ENCODE data around the gene KBTBD12. TPM values are rescaled to one million over a fixed set of nuclear protein-coding genes. Genes with fewer than 3 reads are reported as not detected.

KBTBD12 gene
- total and polyA plus RNA-seq, 3 experiments from 2014 or later: not detected

DNA sequence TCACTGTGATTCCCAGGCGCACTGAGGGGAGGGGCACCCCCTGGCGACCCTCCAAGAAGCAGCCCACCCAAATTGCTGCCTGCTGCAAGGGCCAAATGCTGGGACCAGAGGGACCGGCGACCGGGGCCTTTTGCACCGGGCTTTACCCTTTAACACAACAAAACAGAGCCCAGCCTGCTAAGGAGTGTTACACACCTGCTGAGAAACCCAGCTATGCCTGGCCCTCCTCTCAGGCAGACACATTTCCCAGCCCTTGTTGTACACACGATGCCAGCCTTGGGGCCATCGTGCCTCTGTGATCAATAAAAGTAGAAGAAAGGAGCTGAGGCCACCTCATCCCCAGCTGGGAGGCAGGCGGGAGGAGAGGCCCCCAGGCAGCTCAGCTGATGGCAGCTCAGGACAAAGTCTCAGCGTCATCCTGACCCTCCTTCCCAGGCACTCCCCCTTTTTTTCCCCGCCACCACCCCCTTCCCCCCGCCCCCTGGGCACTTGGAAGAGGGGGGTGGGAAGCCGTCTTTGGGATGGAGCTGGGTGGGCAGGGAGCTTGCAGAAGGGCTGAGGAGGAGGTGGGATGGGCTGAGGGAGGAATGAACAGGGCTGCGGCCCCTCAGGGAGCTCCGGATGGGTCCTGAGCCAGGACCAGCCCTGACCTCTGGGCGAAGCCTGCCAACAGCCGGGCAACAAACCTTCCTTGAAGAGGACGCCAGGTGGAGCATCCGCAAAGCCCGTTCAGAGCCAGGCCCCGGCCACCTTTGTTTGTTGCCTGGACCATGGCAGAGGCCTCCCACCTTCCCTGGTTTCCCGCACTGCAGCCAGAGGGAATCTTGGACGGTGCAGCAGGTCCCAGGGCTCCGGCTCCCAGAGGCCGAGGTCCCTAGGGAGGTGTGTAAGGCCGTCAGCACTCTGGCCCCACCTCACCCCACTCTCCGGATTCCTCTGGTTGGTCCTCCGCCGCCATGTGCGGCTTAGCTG, 91.3 kb downstream of the KBTBD12 start:
- Histone ChIP-seq H3K27me3 (ENCODE audit: insufficient read depth, low read length, poor library complexity, severe bottlenecking) (peaks cover 4% of the 10 kb centered on the region), H3K36me3 (ENCODE audit: insufficient read depth, low read length) (no peaks in the 10 kb centered on the region), H3K9me3 (ENCODE audit: low read length) (no peaks in the 10 kb centered on the region), H3K4me3 (ENCODE audit: low read length) (no peak overlapping the region), H3K27ac (ENCODE audit: low read depth, low read length) (no peak overlapping the region), H3K4me1 (ENCODE audit: insufficient read depth, low read length) (no peaks in the 10 kb centered on the region)
- Mint-ChIP-seq H3K27ac (no peak overlapping the region), H3K4me3 (no peak overlapping the region), H3K36me3 (peaks cover 0 to 2% (median 0%) of the 10 kb centered on the region in 3 donors), H3K27me3 (peaks cover 6 to 19% of the 10 kb centered on the region in 2 donors), H3K9me3 (no peaks in the 10 kb centered on the region), H3K4me1 (peaks cover 0 to 1% (median 0%) of the 10 kb centered on the region in 3 donors)
- ChIA-PET CTCF (no interaction called here), POLR2A (no interaction called here)
- DNase-seq: no peak

- ChIA-PET CTCF (no interaction called here), POLR2A (no interaction called here)
- H3K27me3 Mint-ChIP-seq: peaks cover 6 to 23% of the 10 kb centered on the region in 2 donors
- H3K36me3 ChIP-seq (ENCODE audit: insufficient read depth, low read length): no peaks in the 10 kb centered on the region
- no peaks in the 10 kb centered on the region for H3K4me1 ChIP-seq (ENCODE audit: insufficient read depth, low read length)
- H3K9me3 ChIP-seq (ENCODE audit: low read length): no peaks in the 10 kb centered on the region
- no peaks in the 10 kb centered on the region for H3K9me3 Mint-ChIP-seq
- peaks cover 0 to 2% (median 0%) of the 10 kb centered on the region in 3 donors for H3K36me3 Mint-ChIP-seq
- peaks cover 4% of the 10 kb centered on the region for H3K27me3 ChIP-seq (ENCODE audit: insufficient read depth, low read length, poor library complexity, severe bottlenecking)
- H3K27ac ChIP-seq (ENCODE audit: low read depth, low read length): no peak overlapping the region
- peaks cover 0 to 4% (median 0%) of the 10 kb centered on the region in 3 donors for H3K4me1 Mint-ChIP-seq
- no peak overlapping the region for H3K27ac Mint-ChIP-seq
- no peak overlapping the region for H3K4me3 ChIP-seq (ENCODE audit: low read length)
- no peak overlapping the region for H3K4me3 Mint-ChIP-seq
- no peak for DNase-seq
Observed at GRCh38 chr3:128007033-128007424, 92.0 kb downstream of the KBTBD12 start.

DNA sequence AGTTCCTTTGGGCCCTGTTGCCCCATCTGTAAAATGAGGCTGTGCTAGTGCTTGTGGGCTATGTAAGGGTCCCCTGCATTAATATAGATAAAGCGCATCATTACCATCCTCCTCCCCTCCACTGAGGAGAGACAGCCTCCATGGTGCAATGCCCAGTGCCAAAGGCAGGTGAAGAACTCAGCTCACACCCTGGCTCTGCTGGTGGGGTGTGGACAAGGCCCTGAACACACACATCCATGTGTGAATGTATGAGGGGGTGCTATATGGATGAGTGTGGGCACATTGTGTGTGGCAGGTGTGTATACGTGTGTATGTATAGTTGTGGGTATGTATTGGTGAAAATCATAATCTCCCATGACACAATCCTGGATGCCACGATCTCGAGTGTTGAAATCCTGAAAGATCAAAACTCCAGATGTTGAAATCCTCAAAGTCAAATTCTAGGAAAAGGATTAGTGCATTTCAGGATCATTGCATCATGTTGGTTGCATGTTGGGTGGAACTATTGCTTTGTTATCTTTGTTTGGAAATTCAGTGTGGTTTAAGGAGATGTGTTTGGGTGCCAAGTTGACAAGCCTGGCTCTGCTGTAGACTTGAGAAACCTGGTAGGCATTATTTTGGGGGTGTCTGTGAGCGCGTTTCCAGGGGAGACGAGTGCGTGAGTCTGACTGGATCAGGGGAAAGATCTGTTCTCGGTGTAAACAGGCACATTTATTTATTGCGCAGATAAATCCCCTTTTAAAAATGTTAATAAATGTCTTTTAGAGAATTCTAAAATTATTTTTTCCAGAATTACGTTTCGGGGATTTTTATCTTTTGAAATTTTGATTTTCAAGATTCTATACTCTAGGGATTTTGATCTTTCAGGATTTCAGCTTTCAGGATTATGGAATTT, 95.2 kb downstream of the KBTBD12 start:
- Histone ChIP-seq H3K9me3 (ENCODE audit: low read length) (no peaks in the 10 kb centered on the region), H3K27me3 (ENCODE audit: insufficient read depth, low read length, poor library complexity, severe bottlenecking) (peaks cover 4% of the 10 kb centered on the region), H3K4me1 (ENCODE audit: insufficient read depth, low read length) (no peaks in the 10 kb centered on the region), H3K27ac (ENCODE audit: low read depth, low read length) (no peak overlapping the region), H3K36me3 (ENCODE audit: insufficient read depth, low read length) (no peaks in the 10 kb centered on the region), H3K4me3 (ENCODE audit: low read length) (no peak overlapping the region)
- DNase-seq: no peak
- Mint-ChIP-seq H3K36me3 (no peaks in the 10 kb centered on the region), H3K4me1 (peaks cover 0 to 4% (median 0%) of the 10 kb centered on the region in 3 donors), H3K27ac (no peak overlapping the region), H3K9me3 (no peaks in the 10 kb centered on the region), H3K4me3 (no peak overlapping the region), H3K27me3 (peaks cover 6 to 23% of the 10 kb centered on the region in 2 donors)
- ChIA-PET POLR2A (no interaction called here), CTCF (no interaction called here)

- no peak overlapping the region for H3K27ac ChIP-seq (ENCODE audit: low read depth, low read length)
- Mint-ChIP-seq H3K4me1 (peaks cover 0 to 4% (median 0%) of the 10 kb centered on the region in 3 donors), H3K27ac (no peak overlapping the region), H3K27me3 (peaks cover 4 to 25% of the 10 kb centered on the region in 2 donors), H3K4me3 (no peak overlapping the region), H3K9me3 (no peaks in the 10 kb centered on the region), H3K36me3 (no peaks in the 10 kb centered on the region)
- H3K27me3 ChIP-seq (ENCODE audit: insufficient read depth, low read length, poor library complexity, severe bottlenecking): peaks cover 4% of the 10 kb centered on the region
- no peaks in the 10 kb centered on the region for H3K9me3 ChIP-seq (ENCODE audit: low read length)
- no peaks in the 10 kb centered on the region for H3K4me1 ChIP-seq (ENCODE audit: insufficient read depth, low read length)
- DNase-seq: no peak
- no peaks in the 10 kb centered on the region for H3K36me3 ChIP-seq (ENCODE audit: insufficient read depth, low read length)
- CTCF ChIA-PET: interaction anchor here (0.8 kb wide), 1 partner anchor 10 kb away, joined by 4 read pairs; no protein-coding TSS in a partner anchor
- POLR2A ChIA-PET: no interaction called here
- no peak overlapping the region for H3K4me3 ChIP-seq (ENCODE audit: low read length)
Observed at GRCh38 chr3:128011140-128011539, 96.1 kb downstream of the KBTBD12 start.

- Mint-ChIP-seq H3K4me3 (no peak overlapping the region), H3K4me1 (peaks cover 0 to 4% (median 0%) of the 10 kb centered on the region in 3 donors), H3K36me3 (no peaks in the 10 kb centered on the region), H3K27me3 (peaks cover 4 to 28% of the 10 kb centered on the region in 2 donors), H3K9me3 (no peaks in the 10 kb centered on the region), H3K27ac (no peak overlapping the region)
- Histone ChIP-seq H3K36me3 (ENCODE audit: insufficient read depth, low read length) (no peaks in the 10 kb centered on the region), H3K27ac (ENCODE audit: low read depth, low read length) (no peak overlapping the region), H3K9me3 (ENCODE audit: low read length) (no peaks in the 10 kb centered on the region), H3K27me3 (ENCODE audit: insufficient read depth, low read length, poor library complexity, severe bottlenecking) (peaks cover 4% of the 10 kb centered on the region), H3K4me1 (ENCODE audit: insufficient read depth, low read length) (no peaks in the 10 kb centered on the region), H3K4me3 (ENCODE audit: low read length) (no peak overlapping the region)
- CTCF ChIA-PET: interaction anchor here (0.8 kb wide), 1 partner anchor 11 kb away, joined by 4 read pairs; no protein-coding TSS in a partner anchor
- POLR2A ChIA-PET: no interaction called here
- no peak for DNase-seq
Observed at GRCh38 chr3:128012050-128012449, 97.0 kb downstream of the KBTBD12 start.

DNA sequence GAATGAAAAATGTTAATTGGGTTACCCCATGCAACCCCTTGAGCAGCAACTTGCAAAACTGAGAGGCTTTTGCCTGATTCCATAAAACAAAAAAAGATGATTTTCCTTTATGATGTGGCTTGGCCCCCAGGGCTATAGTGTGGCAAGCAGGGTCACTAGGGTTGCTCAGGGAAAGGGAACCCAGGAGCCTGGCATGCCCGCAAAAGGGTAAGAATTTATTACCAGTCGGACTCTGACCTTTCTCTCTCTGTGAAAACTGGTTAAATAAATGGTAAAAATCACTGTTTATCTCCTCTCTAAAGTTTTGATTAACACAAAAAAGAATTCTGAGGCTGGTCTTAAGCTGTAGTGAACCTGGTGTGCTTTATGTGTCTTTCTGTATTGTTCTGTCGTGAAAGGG, 99.5 kb downstream of the KBTBD12 start:
- H3K9me3 ChIP-seq (ENCODE audit: low read length): no peaks in the 10 kb centered on the region
- Mint-ChIP-seq H3K27me3 (peaks cover 3 to 22% of the 10 kb centered on the region in 2 donors), H3K4me1 (peaks cover 0 to 4% (median 0%) of the 10 kb centered on the region in 3 donors), H3K9me3 (no peaks in the 10 kb centered on the region), H3K4me3 (no peak overlapping the region), H3K27ac (no peak overlapping the region), H3K36me3 (no peaks in the 10 kb centered on the region)
- CTCF ChIA-PET: no interaction called here
- no peaks in the 10 kb centered on the region for H3K4me1 ChIP-seq (ENCODE audit: insufficient read depth, low read length)
- H3K27me3 ChIP-seq (ENCODE audit: insufficient read depth, low read length, poor library complexity, severe bottlenecking): peaks cover 4% of the 10 kb centered on the region
- no peak for DNase-seq
- H3K36me3 ChIP-seq (ENCODE audit: insufficient read depth, low read length): no peaks in the 10 kb centered on the region
- H3K4me3 ChIP-seq (ENCODE audit: low read length): no peak overlapping the region
- H3K27ac ChIP-seq (ENCODE audit: low read depth, low read length): no peak overlapping the region
- POLR2A ChIA-PET: no interaction called here

GRCh38 chr3:128016502-128016901, 101.5 kb downstream of the KBTBD12 start:
- Mint-ChIP-seq H3K36me3 (no peaks in the 10 kb centered on the region), H3K27ac (peak overlapping the region in 2 of 8 donors; percentile 42 to 47), H3K9me3 (no peaks in the 10 kb centered on the region), H3K4me3 (no peak overlapping the region), H3K4me1 (peaks cover 0 to under 1% (median 0%) of the 10 kb centered on the region in 3 donors), H3K27me3 (peaks cover 2 to 13% of the 10 kb centered on the region in 2 donors)
- ChIA-PET CTCF (no interaction called here), POLR2A (no interaction called here)
- no peak overlapping the region for H3K4me3 ChIP-seq (ENCODE audit: low read length)
- no peaks in the 10 kb centered on the region for H3K4me1 ChIP-seq (ENCODE audit: insufficient read depth, low read length)
- H3K27me3 ChIP-seq (ENCODE audit: insufficient read depth, low read length, poor library complexity, severe bottlenecking): no peaks in the 10 kb centered on the region
- H3K9me3 ChIP-seq (ENCODE audit: low read length): no peaks in the 10 kb centered on the region
- no peak overlapping the region for H3K27ac ChIP-seq (ENCODE audit: low read depth, low read length)
- no peaks in the 10 kb centered on the region for H3K36me3 ChIP-seq (ENCODE audit: insufficient read depth, low read length)
- DNase-seq: no peak

All from CD8-positive, alpha-beta memory T cell (primary cell).